Thoracic aorta (tissue), 2 donors: Measurements from ENCODE around the gene ARRDC5. TPM values are rescaled to one million over a fixed set of nuclear protein-coding genes. Genes with fewer than 3 reads are reported as not detected.
"Not testable (repeated sequence)": the region's sequence is repeated elsewhere in the genome, so short reads cannot be mapped to it uniquely, and the experiment has no call there.

ENCODE experiments used
- ATAC-seq: fragments of 150-250 bp; one replicate; pipeline ENCODE4 v1.8.0; 2017; ENCODE audit warnings: low read depth; ENCODE audit not compliant: insufficient number of reproducible peaks, low FRiP score
- DNase-seq: peaks from one replicate; pipeline ENCODE4 v3.0.0-alpha.2; 2020; ENCODE audit warnings: low spot score
- H3K27ac ChIP-seq, 2 donors: fragments of 200-600 bp; sonication (generic); 1 replicate in 1 of 2; 2 replicates in 1 of 2; pipeline ENCODE4 v1.5.1; 2016; ENCODE audit warnings: mild to moderate bottlenecking in 2 of 2, moderate library complexity in 2 of 2
- H3K27me3 ChIP-seq: fragments of 200-600 bp; sonication (generic); replicated peaks from 2 replicates; pipeline ENCODE4 v1.6.0; 2016; ENCODE audit warnings: mild to moderate bottlenecking; ENCODE audit not compliant: insufficient read depth
- H3K36me3 ChIP-seq: fragments of 200-600 bp; sonication (generic); one replicate; pipeline ENCODE4 v1.5.1; 2016
- H3K4me1 ChIP-seq, 2 donors: fragments of 200-600 bp; sonication (generic); 1 replicate in 1 of 2; 2 replicates in 1 of 2; pipeline versions ENCODE4 v1.5.1 to v1.6.0; 2016; ENCODE audit warnings: low read depth in 2 of 2, mild to moderate bottlenecking in 1 of 2; ENCODE audit not compliant: control insufficient read depth in 1 of 2
- H3K4me3 ChIP-seq: fragments of 200-600 bp; sonication (generic); 2 replicates; pipeline ENCODE4 v1.5.1; 2016; ENCODE audit warnings: mild to moderate bottlenecking
- H3K9me3 ChIP-seq: fragments of 200-600 bp; sonication (generic); 2 replicates; pipeline ENCODE4 v1.5.1; 2016
- total RNA-seq, 2 donors: library from RNA; depleted of rRNA; stranded (reverse); fragments of >200 nt; gene quantifications; one replicate each; pipeline versions ENCODE4 v1.1.0 to v1.2.3, GENCODE V29; 2016
- TF ChIP-seq, protein P1 (sequence below): fragments of 200-600 bp; sonication (generic); IDR thresholded peaks from one replicate; pipeline ENCODE4 v1.5.1; 2019; ENCODE audit warnings: antibody characterized with exemption

ARRDC5 gene
- total RNA-seq, 2 donors from 2014 or later = 0.49 to 3.1 TPM

DNA sequence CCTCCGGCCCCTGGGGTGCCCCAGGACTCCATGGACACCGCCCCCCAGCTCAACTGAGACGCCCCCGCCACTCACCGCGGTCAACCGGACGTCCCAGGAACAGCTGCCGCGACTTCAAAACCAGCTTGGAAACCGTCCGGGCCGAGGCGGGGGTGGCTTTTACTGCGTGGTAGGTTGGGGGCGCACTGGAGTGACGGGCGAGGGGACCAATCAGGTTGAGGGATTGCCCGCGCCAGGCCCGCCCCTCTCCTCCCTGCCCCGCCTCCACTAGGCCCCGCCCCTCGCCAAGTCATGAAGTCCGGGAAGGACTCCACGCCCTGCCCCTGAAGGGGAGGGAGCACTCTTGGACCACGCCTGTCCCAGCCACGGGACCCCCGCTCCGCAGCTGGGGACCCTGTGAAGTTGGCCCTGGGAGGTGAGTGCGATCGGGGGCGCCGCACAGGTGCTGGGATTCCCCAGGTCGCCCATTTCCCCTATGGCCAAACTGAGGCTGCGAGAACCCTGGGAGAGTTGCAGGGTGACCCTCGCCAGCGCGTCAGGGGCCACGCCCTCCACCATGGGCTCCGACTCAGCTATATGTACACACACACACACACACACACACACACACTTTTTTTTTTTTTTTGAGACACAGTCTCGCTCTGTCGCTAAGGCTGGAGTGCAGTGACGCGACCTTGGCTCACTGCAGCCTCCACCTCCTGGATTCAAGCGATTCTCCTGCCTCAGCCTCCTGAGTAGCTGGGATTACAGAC, 35.0 kb downstream of the ARRDC5 start, which contains the start of gene PLIN3:
TSS of gene PLIN3 (minus strand) at position 134 of the 752 bp plus-strand sequence. CDS start 6,273 bp downstream, outside the sequence.
- Histone ChIP-seq H3K4me1 (peaks cover 3 to 22% of the 10 kb centered on the region in 2 donors), H3K9me3 (no peaks in the 10 kb centered on the region), H3K27me3 (no peaks in the 10 kb centered on the region), H3K4me3 (peak within 1 kb of the TSS; percentile 82), H3K27ac (peak within 1 kb of the TSS; percentile 68 to 83), H3K36me3 (no peaks in the 10 kb centered on the region)
- ATAC-seq (peak; percentile 91), DNase-seq (peak; percentile 95)
- TF ChIP-seq, protein P1, sequence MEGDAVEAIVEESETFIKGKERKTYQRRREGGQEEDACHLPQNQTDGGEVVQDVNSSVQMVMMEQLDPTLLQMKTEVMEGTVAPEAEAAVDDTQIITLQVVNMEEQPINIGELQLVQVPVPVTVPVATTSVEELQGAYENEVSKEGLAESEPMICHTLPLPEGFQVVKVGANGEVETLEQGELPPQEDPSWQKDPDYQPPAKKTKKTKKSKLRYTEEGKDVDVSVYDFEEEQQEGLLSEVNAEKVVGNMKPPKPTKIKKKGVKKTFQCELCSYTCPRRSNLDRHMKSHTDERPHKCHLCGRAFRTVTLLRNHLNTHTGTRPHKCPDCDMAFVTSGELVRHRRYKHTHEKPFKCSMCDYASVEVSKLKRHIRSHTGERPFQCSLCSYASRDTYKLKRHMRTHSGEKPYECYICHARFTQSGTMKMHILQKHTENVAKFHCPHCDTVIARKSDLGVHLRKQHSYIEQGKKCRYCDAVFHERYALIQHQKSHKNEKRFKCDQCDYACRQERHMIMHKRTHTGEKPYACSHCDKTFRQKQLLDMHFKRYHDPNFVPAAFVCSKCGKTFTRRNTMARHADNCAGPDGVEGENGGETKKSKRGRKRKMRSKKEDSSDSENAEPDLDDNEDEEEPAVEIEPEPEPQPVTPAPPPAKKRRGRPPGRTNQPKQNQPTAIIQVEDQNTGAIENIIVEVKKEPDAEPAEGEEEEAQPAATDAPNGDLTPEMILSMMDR = no peak

DNA sequence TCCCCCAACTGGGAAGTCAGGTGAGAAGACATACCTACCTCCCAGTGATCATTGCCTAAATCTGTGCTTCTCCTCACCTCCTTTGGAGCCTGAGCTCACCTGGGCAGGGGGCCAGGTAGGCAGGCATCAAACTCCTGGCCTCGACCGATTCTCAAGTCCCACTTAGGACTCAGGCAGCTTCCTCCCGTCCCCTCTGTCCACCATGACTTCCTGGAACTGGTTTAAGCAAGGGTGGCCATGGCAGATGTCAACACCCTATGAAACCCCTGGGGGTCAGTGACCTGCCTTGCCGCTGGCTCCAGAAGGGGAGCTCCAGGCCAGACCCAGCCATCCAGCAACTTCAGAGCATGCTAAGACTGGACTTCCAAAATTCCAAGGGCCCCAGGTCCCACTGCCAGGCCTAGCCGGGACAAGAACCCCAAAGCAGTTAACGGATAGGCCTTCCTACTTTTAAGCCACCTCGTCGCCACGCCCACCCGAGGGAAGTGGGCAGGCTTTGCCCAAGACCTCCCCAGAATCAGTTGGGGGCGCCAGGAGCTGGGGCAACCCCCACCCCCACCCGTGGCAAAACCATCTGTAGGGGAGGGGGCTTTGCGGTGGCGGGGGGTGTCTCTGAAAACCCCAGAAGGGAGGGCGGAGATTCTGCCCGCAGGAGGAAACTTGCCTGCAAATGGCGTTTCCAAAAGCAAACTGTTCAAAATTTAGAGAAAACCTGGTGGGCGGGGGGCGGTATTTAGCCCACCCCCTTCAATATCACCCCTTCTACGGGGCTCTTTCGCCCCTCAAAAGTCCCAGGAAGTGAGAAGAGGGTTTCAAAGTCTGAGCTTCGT, 35.9 kb downstream of the ARRDC5 start:
- ATAC-seq (no peak), DNase-seq (no peak)
- TF ChIP-seq, protein P1 = no peak
- H3K27ac ChIP-seq = peak overlapping the region; percentile 68 to 83
- no peaks in the 10 kb centered on the region for H3K9me3 ChIP-seq
- peaks cover 3 to 22% of the 10 kb centered on the region in 2 donors for H3K4me1 ChIP-seq
- no peaks in the 10 kb centered on the region for H3K27me3 ChIP-seq
- H3K36me3 ChIP-seq = no peaks in the 10 kb centered on the region
- H3K4me3 ChIP-seq = peak overlapping the region; percentile 82

DNA sequence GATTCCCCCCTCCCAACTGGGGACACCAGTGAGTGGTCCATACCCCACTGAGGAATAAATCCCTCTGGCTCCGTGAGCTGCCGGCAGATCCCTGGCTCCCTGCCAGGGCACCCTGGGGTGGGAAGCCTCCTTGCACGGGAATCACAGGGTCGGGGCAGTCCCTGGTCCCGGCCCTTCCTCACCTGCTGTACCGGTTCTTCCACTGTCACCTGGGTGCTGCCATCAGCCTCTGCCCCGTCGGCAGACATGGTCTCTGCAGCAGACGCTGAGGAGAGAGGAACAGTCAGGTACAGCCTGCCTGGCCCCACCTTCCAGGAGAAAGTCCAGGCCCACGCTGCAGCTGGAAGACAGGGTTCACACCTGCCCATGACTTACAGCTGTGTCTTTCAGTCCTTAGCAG, 41.5 kb downstream of the ARRDC5 start:
- TF ChIP-seq, protein P1 = no peak
- H3K27me3 ChIP-seq = no peaks in the 10 kb centered on the region
- peaks cover 0 to 2% of the 10 kb centered on the region in 2 donors for H3K4me1 ChIP-seq
- DNase-seq (no peak), ATAC-seq (no peak)
- no peak overlapping the region for H3K27ac ChIP-seq
- no peaks in the 10 kb centered on the region for H3K9me3 ChIP-seq
- H3K36me3 ChIP-seq = peaks cover 33% of the 10 kb centered on the region
- H3K4me3 ChIP-seq = no peak overlapping the region

DNA sequence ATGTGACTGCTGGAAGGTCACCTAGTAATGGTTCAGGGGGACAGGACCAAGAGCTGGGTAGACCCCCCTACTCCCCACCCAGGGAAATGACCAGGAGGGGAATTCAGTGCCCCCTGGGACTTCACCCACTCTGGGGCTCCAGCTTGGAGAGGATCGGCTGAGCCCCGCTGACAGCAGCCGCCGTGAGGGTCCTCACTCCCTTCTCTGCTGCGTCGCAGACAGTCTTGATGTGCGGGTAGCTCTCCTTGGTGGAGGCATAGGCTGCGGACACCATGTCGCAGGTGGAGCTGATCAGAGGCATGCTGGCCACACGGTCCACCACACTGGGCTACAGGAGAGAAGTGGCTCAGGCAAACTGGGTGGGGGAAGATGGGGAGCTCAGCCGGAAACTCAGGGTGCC, 43.0 kb downstream of the ARRDC5 start:
- Histone ChIP-seq H3K4me1 (no peaks in the 10 kb centered on the region), H3K27me3 (no peaks in the 10 kb centered on the region), H3K9me3 (no peaks in the 10 kb centered on the region), H3K4me3 (no peak overlapping the region), H3K27ac (no peak overlapping the region), H3K36me3 (peaks cover 36% of the 10 kb centered on the region)
- no peak for DNase-seq
- TF ChIP-seq, protein P1 = no peak
- no peak for ATAC-seq

DNA sequence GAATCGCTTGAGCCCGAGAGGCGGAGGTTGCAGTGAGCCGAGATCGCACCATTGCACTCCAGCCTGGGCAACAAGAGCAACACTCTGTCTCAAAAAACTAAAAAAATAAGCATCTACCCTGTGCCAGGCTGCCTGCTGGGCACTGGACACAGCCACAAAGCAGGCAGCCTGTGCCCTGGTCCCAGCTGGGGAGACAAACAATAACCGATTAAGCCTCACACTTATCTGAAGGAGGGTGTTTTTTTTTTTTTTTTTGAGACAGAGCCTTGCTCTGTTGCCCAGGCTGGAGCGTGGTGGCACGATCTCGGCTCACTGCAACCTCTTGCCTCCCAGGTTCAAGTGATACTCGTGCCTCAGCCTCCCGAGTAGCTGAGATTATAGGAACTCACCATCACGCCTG, 46.2 kb downstream of the ARRDC5 start:
- H3K36me3 ChIP-seq = peaks cover 40% of the 10 kb centered on the region
- not testable (repeated sequence) for DNase-seq, H3K4me1 ChIP-seq, H3K27ac ChIP-seq, ATAC-seq, H3K4me3 ChIP-seq, H3K9me3 ChIP-seq, H3K27me3 ChIP-seq

DNA sequence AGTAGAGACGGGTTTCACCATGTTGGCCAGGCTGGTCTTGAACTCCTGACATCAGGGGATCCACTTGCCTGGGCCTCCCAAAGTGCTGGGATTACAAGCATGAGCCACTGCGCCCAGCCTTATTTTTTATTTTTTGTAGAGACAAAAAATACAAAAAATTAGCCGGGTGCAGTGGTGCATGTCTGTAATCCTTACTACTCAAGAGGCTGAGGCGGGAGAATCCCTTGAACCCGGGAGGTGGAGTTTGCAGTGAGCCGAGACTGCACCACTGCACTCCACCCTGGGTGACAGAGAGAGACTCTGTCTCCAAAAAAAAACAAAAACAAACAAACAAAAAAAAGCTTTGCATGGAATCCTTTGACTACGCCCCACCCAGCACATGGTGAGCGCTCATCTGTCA, 49.2 kb downstream of the ARRDC5 start:
- H3K27ac ChIP-seq, H3K27me3 ChIP-seq, ATAC-seq, H3K4me3 ChIP-seq, H3K9me3 ChIP-seq, DNase-seq, H3K4me1 ChIP-seq: not testable (repeated sequence)
- H3K36me3 ChIP-seq = peaks cover 31% of the 10 kb centered on the region
